Measurements from ENCODE around the gene C20orf141.

GRCh38 chr20:2838170-2838797 is 23.5 kb downstream of the C20orf141 start:
- no peak for TF ChIP-seq CTCF (IDR thresholded peaks at IDR 0.05)
- TF ChIP-seq POLR2A (IDR thresholded peaks at IDR 0.05): no peak
